Breast epithelium (tissue), 3 donors: ENCODE data around the gene CIB4.

Experiments used
- POLR2A ChIP-seq: fragments of 450-650 bp; IDR thresholded peaks from one replicate; pipeline ENCODE4 v1.6.1; 2016; ENCODE audit warnings: antibody characterized with exemption, mild to moderate bottlenecking, moderate library complexity
- TF ChIP-seq, protein P1 (sequence below), 3 donors: fragments of 450-650 bp; IDR thresholded peaks; one replicate each; pipeline ENCODE4 v1.5.1; 2016 to 2017; ENCODE audit warnings: antibody characterized with exemption in 3 of 3, mild to moderate bottlenecking in 3 of 3, moderate library complexity in 3 of 3

DNA sequence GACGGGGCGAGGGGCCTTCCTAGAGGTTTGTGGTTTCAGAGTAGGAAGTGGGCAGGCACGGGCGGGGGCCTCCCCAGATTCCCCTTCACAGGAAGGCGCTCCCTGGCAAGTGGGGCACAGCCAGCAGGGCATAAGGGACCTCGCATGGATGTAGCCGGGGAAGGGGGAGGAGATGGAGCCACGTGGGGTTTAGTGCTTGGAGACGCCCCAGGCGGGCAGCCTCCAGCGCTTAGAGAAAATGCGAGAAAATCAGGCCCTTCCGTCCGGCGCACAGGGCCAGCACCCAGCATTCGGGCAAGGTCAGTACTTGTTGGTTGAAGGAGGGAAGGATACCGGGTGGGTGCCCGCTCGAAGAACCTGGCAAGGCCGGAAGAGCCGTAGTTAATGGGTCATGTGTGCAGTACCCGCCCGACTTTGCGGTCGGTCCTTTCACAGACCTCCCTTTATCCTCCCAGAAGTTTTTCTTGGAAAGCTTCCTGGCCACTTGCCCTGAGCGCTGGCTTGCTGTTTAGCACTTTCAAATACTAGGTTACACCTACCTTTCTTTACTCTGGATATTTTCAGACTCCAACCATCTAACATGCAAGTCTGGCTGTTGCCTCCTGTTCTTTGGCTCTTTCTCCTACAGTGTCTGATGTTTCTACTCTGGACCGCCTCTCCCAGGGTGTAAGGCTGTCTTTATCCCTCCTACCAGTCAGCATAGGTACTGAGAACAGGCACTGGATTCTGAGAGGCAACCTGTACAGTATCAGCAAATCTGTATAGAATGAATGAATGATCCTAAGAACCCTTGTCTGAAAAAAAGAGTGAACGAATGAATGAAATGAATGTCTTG is 78.1 kb downstream of the CIB4 start:
- TF ChIP-seq, protein P1, sequence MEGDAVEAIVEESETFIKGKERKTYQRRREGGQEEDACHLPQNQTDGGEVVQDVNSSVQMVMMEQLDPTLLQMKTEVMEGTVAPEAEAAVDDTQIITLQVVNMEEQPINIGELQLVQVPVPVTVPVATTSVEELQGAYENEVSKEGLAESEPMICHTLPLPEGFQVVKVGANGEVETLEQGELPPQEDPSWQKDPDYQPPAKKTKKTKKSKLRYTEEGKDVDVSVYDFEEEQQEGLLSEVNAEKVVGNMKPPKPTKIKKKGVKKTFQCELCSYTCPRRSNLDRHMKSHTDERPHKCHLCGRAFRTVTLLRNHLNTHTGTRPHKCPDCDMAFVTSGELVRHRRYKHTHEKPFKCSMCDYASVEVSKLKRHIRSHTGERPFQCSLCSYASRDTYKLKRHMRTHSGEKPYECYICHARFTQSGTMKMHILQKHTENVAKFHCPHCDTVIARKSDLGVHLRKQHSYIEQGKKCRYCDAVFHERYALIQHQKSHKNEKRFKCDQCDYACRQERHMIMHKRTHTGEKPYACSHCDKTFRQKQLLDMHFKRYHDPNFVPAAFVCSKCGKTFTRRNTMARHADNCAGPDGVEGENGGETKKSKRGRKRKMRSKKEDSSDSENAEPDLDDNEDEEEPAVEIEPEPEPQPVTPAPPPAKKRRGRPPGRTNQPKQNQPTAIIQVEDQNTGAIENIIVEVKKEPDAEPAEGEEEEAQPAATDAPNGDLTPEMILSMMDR (IDR thresholded peaks at IDR 0.05) = no peak
- no peak for TF ChIP-seq POLR2A
